ENCODE results near the gene IRAK2.

DNA sequence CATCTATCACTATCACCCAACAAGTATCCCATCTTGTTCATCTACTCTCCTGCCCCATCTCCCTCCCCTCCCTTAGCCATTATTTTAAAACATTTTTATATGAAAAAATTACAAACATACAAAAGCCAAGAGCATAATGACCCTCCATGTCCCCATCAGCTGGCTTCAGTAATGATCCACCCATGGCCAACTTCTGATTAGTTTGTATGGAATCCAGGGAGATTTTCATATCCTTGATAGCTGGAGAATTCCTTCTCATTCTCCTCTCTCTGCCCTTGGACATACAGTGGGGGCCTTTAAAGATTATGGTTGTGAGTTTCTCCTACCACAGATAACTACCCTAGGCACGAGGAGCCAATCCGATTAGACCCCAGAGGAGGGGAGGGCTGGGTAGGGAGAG, 40.2 kb downstream of the IRAK2 start:
- TF ChIP-seq BACH2 (CRISPR knock-in tag; IDR thresholded peaks at IDR 0.05; ENCODE audit: borderline replicate concordance), result no peak
- TF ChIP-seq, protein P1, sequence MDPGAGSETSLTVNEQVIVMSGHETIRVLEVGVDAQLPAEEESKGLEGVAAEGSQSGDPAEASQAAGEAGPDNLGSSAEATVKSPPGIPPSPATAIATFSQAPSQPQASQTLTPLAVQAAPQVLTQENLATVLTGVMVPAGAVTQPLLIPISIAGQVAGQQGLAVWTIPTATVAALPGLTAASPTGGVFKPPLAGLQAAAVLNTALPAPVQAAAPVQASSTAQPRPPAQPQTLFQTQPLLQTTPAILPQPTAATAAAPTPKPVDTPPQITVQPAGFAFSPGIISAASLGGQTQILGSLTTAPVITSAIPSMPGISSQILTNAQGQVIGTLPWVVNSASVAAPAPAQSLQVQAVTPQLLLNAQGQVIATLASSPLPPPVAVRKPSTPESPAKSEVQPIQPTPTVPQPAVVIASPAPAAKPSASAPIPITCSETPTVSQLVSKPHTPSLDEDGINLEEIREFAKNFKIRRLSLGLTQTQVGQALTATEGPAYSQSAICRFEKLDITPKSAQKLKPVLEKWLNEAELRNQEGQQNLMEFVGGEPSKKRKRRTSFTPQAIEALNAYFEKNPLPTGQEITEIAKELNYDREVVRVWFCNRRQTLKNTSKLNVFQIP (CRISPR knock-in tag; IDR thresholded peaks at IDR 0.05; ENCODE audit: borderline replicate concordance, low read depth), result no peak
- TF ChIP-seq, protein P2, sequence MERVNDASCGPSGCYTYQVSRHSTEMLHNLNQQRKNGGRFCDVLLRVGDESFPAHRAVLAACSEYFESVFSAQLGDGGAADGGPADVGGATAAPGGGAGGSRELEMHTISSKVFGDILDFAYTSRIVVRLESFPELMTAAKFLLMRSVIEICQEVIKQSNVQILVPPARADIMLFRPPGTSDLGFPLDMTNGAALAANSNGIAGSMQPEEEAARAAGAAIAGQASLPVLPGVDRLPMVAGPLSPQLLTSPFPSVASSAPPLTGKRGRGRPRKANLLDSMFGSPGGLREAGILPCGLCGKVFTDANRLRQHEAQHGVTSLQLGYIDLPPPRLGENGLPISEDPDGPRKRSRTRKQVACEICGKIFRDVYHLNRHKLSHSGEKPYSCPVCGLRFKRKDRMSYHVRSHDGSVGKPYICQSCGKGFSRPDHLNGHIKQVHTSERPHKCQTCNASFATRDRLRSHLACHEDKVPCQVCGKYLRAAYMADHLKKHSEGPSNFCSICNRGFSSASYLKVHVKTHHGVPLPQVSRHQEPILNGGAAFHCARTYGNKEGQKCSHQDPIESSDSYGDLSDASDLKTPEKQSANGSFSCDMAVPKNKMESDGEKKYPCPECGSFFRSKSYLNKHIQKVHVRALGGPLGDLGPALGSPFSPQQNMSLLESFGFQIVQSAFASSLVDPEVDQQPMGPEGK (CRISPR knock-in tag; IDR thresholded peaks at IDR 0.05; ENCODE audit: borderline replicate concordance), result no peak
- TF ChIP-seq OSR1 (CRISPR knock-in tag; IDR thresholded peaks at IDR 0.05), result no peak
- TF ChIP-seq RARB (CRISPR knock-in tag; IDR thresholded peaks at IDR 0.05), result no peak
- TF ChIP-seq, protein P3, sequence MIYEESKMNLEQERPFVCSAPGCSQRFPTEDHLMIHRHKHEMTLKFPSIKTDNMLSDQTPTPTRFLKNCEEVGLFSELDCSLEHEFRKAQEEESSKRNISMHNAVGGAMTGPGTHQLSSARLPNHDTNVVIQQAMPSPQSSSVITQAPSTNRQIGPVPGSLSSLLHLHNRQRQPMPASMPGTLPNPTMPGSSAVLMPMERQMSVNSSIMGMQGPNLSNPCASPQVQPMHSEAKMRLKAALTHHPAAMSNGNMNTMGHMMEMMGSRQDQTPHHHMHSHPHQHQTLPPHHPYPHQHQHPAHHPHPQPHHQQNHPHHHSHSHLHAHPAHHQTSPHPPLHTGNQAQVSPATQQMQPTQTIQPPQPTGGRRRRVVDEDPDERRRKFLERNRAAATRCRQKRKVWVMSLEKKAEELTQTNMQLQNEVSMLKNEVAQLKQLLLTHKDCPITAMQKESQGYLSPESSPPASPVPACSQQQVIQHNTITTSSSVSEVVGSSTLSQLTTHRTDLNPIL (CRISPR knock-in tag; IDR thresholded peaks at IDR 0.05; ENCODE audit: low read depth), result no peak
- no peak for TF ChIP-seq ZFP30 (CRISPR knock-in tag; IDR thresholded peaks at IDR 0.05)
- no peak for TF ChIP-seq ZNF8 (CRISPR knock-in tag; IDR thresholded peaks at IDR 0.05)
- TF ChIP-seq TOX (CRISPR knock-in tag; IDR thresholded peaks at IDR 0.05; ENCODE audit: borderline replicate concordance), result no peak
- TF ChIP-seq, protein P4, sequence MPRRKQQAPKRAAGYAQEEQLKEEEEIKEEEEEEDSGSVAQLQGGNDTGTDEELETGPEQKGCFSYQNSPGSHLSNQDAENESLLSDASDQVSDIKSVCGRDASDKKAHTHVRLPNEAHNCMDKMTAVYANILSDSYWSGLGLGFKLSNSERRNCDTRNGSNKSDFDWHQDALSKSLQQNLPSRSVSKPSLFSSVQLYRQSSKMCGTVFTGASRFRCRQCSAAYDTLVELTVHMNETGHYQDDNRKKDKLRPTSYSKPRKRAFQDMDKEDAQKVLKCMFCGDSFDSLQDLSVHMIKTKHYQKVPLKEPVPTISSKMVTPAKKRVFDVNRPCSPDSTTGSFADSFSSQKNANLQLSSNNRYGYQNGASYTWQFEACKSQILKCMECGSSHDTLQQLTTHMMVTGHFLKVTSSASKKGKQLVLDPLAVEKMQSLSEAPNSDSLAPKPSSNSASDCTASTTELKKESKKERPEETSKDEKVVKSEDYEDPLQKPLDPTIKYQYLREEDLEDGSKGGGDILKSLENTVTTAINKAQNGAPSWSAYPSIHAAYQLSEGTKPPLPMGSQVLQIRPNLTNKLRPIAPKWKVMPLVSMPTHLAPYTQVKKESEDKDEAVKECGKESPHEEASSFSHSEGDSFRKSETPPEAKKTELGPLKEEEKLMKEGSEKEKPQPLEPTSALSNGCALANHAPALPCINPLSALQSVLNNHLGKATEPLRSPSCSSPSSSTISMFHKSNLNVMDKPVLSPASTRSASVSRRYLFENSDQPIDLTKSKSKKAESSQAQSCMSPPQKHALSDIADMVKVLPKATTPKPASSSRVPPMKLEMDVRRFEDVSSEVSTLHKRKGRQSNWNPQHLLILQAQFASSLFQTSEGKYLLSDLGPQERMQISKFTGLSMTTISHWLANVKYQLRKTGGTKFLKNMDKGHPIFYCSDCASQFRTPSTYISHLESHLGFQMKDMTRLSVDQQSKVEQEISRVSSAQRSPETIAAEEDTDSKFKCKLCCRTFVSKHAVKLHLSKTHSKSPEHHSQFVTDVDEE (CRISPR knock-in tag; IDR thresholded peaks at IDR 0.05), result no peak
- TF ChIP-seq CSDC2 (CRISPR knock-in tag; IDR thresholded peaks at IDR 0.05), result no peak
- TF ChIP-seq ARNTL (CRISPR knock-in tag; IDR thresholded peaks at IDR 0.05; ENCODE audit: borderline replicate concordance, low read depth), result no peak
- TF ChIP-seq GLIS3 (CRISPR knock-in tag; IDR thresholded peaks at IDR 0.05), result no peak
- TF ChIP-seq ESRRG (CRISPR knock-in tag; IDR thresholded peaks at IDR 0.05), result no peak

All from SK-N-SH treated with all-trans-retinoic acid at 6 μM for 48 hours (cell line).